ENCODE measurements around the gene CEACAM18. TPM values are rescaled to one million over a fixed set of nuclear protein-coding genes. Genes with fewer than 3 reads are reported as not detected.
"Not testable (repeated sequence)": the region's sequence is repeated elsewhere in the genome, so short reads cannot be mapped to it uniquely, and the experiment has no call there.

The CEACAM18 gene
- polyA plus RNA-seq, 3 donors: not detected

DNA sequence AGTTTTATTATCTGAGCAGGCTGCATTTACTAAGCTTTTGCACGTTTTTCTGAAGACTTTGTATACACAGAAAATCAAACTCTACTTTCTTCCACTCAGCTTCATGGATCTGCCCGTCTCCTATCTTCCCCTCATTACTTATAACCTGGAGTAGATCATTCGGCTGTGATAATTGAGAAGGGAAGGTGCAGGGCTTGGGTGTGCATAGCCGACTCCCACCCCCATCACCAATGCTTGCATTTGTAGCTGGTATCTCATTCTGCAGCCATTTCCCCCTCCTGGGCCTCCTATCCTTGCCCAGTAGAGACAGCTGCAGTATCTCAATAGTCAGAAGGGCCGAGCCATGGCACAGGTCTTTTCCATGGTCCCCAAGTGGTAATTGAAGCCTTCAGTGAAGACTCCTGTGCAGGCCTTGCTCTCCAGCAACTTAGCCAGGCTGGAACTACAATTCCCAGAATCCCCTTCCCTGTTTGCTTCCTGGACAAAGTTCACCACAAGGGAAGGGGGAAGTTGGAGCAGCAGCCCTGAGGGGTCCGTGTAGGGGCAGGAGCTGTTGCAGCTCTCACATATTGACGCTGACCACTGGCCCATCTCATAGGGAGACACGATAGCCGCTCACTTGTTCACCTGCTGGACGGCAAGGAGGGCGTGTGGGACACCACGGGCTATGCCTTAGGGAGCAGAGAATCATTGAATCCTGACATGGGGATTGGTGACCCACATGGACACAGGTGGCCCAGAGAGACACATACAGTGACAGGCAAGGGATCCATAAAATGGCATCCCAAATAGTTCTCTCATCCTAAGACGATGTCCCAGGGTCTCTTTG, 18.0 kb upstream of the CEACAM18 start:
- DNase-seq (ENCODE audit: low read depth in 3 of 3, low spot score in 2 of 3): no peak

- DNase-seq (ENCODE audit: low read depth in 3 of 3, low spot score in 2 of 3): no peak
Measured at GRCh38 chr19:51461723-51462161, 16.6 kb upstream of the CEACAM18 start.

DNA sequence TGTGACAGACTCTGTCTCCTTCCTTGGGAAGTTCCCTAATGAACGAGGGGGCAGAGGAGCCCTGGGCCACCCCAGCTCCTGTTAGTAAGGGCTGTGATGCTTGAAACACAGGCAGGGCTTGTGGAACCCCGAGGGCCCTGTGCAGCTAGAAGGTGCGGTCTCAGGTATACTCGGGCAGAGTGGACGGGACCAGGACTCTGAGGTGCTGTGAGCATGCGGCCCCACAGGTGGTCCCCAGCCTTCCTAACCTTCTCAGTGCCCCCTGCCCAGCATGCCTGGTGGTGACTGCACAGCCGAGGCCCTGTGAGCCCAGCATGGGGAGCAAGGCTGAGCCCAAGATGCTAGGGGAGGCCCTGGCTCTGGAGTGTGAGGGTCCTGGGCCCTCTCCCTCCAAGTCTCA, 16.1 kb upstream of the CEACAM18 start:
- DNase-seq (ENCODE audit: low read depth in 3 of 3, low spot score in 2 of 3): no peak

DNA sequence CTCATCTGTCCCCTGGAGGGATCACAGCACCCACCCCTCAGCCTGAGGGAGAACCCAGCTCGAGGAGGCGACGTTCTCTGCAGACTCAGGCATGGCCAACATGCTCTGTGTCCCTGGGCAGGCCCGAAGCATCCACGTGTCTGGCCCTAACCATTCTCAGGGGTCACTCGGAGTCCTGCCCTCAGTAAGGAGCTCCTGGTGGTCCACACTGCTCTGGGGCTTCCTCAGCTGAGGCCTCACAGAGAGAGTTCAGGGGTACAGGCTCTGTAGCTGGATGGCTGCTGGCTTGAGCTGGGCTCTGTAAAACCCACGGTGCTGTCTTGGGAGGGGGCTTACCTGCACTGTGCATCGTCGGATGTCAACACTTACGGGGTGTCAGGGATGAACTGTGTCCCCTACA, 15.7 kb upstream of the CEACAM18 start:
- DNase-seq (ENCODE audit: low read depth in 3 of 3, low spot score in 2 of 3): no peak

GRCh38 chr19:51463976-51464581, 14.3 kb upstream of the CEACAM18 start:
- not testable (repeated sequence) for DNase-seq (ENCODE audit: low read depth in 3 of 3, low spot score in 2 of 3)

DNA sequence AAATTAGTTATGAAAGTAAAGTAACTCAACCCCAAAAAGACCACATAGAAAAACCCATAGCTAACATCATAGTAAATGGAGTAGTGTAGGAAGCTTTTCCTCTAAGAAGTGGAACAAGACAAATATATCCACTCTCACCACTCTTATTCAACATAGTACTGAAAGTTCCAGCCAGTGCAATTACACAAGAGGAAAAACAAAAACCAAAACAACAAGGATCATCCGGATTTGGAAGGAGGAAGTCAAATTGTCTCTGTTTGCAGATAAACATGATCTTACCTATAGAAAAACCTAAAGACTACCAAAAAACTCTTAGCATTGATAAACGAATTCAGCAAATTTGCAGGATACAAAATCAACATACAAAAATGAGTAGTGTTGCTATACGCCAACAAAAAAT, 11.6 kb upstream of the CEACAM18 start:
- no peak for DNase-seq (ENCODE audit: low read depth in 3 of 3, low spot score in 2 of 3)

DNA sequence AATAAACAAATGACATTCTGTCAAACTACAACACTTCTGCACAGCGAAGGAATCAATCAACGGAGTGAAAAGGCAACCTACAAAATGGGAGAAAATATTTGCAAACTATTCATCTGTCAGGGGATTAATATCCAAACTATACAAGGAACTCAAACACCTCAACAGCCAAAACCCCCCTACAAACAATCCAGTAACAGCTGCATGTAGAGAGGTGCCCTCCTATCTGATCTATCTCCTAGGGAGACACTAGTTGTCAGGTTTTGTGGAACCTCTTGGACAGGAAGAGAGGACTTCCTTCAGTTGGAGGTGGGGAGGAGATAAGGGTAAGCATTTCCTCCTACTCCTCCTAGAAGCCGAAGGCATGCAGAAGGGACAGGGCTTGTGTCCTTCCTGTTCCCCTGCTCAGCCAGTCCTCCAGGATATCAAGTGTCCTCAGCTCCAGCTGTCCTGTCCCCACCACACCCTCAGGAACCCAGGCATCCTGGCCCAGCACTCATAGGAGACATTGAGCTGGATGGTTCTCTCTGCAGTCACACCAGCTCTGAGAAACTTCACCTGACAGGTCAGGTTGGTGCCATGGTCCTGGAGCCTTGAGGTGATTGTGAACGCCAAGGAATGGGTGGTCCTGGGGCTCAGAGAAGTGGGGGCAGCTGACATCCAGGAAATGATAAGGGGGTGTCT, 10.3 kb upstream of the CEACAM18 start:
- no peak for DNase-seq (ENCODE audit: low read depth in 3 of 3, low spot score in 2 of 3)

GRCh38 chr19:51468545-51468920, 9.8 kb upstream of the CEACAM18 start:
- no peak for DNase-seq (ENCODE audit: low read depth in 3 of 3, low spot score in 2 of 3)

DNA sequence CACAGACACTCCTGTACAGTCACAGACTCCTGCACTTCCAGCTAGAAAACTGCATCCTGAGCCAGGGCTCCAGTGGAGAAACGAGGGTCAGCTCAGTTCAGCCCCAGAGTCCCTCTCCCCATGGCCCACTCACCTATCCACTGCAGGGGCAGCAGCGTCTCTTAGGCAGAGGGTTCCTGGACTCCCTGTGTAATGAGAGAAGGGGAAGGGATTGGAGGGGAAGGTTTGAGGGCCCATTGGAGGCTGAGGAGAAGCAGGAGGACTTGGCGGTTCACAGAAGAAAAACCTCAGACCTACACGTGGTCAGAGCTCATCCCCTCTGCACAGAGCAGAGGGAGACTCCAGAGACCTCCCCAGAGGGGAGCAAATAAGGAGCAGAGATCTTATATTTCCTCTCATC, 9.2 kb upstream of the CEACAM18 start:
- DNase-seq (ENCODE audit: low read depth in 3 of 3, low spot score in 2 of 3): no peak

DNA sequence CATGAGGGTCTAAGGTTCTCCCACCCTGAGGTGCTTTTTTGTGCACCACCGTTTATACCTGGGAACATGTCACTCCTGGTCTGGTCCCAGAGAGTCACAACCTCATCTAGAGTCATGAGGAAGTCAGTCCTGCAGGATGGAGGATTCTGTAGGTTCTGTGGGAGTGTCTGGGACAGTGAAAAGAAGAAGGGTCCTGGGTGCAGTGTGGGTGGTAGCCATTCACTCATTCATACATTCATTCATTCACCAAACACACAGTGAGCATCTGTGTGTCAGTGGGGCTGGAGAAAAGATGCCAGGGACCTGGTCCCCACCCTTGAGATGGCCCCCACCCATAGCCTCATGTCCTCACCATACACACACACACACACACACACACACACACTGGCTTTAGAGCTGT, 8.7 kb upstream of the CEACAM18 start:
- DNase-seq (ENCODE audit: low read depth in 3 of 3, low spot score in 2 of 3): no peak

GRCh38 chr19:51470966-51471365, 7.4 kb upstream of the CEACAM18 start:
- DNase-seq (ENCODE audit: low read depth in 3 of 3, low spot score in 2 of 3): no peak

DNA sequence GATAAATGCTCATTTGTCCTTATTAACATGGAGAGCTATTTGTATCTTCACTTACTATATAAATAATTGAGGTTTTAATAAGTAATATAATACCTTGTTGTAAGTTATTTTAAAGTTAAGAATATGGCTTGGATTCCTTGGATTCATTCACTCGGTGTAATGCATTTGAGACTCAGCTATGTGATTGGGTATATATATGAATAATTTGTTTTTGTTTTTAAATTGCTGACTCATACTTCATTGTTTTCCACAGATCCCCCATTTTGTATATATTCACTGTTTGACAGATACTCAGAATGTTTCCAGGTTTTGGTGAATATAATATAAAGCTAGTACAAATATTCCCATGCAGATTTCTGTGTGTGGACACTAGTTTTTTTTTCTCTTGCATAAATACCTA, 6.8 kb upstream of the CEACAM18 start:
- DNase-seq (ENCODE audit: low read depth in 3 of 3, low spot score in 2 of 3): no peak

- no peak for DNase-seq (ENCODE audit: low read depth in 3 of 3, low spot score in 2 of 3)
Measured at GRCh38 chr19:51472607-51473006, 5.7 kb upstream of the CEACAM18 start.

DNA sequence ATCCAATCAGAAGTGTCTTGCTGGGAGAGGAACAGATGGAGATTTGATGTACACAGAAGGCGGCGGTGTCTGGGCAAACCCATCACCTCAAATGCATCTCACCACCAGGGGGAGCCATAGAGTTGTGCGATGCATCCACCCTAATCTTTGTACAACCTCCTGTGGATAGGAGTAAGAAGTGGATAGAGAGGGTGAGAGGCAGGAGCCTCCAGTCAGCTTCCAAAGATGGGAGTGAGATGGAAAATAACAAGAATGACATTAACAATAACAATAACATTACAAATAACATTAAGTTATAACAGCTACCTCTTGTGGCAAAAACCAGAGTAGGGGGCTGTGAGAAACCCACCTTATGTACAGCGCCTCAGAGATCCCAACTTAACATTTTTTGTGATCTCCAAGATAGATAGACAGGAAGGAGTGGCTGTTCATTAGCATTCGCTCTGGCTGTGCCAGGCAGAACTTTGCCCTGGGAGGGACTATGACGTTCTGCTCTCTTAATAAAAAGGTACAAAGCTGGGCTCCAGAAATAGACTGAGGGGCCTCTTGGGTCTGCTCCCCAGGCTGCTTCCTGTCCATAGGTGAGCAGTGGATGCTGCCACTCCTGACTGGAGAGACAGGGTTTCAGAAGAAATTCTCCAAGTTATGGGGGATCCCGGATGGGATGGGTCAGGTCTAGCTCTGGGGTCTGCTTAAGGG, 5.2 kb upstream of the CEACAM18 start:
- peak in 2 of 3 donors; percentile 23 for DNase-seq (ENCODE audit: low read depth in 3 of 3, low spot score in 2 of 3)

DNA sequence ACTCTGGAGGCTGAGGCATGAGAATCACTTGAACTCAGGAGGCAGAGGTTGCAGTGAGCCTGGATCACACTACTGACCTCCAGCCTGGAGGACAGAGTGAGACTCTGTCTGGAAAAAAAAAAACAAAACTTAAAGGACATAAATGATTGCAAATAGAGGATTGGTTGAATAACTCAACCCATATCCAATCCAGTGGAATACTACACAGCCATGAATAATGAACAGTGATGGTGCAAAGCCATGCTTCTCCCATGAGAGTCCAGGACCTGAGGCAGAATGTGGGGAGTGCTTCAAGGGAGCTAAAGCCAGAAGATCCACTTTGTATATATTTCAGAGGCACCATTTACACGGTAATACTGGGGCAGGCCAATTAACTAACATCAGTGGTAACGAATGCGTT, 2.2 kb upstream of the CEACAM18 start:
- no peak for DNase-seq (ENCODE audit: low read depth in 3 of 3, low spot score in 2 of 3)

- DNase-seq (ENCODE audit: low read depth in 3 of 3, low spot score in 2 of 3): no peak
Measured at GRCh38 chr19:51477344-51477743, 995 bp upstream of the CEACAM18 start.

DNA sequence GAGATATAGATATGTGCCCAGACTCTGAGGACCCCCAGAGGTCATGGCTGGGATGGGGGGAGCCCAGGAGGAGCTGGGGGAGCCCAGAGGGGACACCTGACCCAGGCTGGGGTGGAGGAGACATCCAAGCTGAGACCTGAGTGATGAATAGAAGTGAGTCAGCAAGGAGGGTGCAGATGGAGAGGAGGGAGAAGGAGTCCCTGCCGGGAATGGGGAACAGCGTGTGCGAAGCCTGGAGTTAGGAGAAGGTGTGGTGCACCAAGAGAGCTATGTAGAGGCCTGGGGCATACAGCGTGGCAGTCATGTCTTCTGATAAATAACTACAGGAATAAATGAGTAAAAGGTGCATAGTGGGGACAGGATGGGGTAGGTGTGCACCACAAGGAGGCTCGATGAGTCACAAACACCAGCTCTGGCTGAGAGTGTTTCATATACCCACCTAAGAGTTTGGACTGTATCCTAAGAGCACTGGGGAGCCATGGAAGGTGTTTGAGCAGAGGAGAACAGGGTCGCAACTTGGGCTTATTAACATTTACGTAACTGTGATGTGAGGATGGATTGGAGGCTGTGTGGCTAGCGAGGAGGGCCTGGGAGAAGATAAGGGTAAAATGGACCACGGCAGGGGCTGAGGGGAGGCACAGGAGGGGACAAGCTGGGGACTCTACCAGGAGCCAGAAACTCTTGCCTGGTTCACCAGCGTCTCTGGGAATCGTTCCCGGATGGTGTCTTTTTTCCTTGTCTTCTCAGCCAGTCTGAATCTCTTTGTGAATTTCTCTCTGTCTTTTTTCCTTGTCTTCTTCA, 1.4 kb downstream of the CEACAM18 start:
- DNase-seq (ENCODE audit: low read depth in 3 of 3, low spot score in 2 of 3): no peak

- DNase-seq (ENCODE audit: low read depth in 3 of 3, low spot score in 2 of 3): peak in 2 of 3 donors; percentile 32 to 56
Measured at GRCh38 chr19:51480590-51480989, 2.3 kb downstream of the CEACAM18 start.

DNA sequence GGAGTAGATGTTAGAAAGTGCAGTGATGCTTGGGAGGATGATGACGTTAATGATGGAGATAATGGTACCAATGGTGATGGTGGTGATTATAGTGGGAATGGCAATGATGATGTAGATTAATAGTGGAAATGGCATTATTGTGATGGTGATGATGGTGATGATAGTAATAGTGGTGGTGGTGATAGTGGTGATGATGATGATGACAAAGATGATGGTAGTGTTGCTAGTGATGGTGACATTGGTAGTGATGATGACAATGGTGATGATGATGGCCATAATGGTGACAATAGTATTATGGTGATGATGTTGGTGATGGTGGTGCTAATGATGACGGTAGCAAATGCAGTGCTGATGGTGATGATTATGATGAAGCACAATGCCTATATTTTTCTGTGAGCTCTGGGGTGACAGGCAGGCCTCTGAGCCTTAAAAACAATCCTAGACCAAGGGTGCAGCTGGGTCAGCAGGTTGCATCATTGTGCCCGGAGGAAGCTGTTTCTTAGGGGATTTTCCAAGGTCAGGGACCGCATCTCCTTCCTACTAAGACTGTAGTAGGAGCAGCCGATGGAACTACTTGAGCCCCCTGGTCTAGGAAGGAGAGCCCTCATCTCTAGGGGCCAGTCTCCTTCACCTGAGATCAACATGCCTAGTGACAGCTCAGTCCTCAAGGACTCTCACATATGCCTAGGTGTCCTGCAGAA, 7.8 kb downstream of the CEACAM18 start:
- DNase-seq (ENCODE audit: low read depth in 3 of 3, low spot score in 2 of 3): no peak

GRCh38 chr19:51488491-51488890, 10.2 kb downstream of the CEACAM18 start:
- DNase-seq (ENCODE audit: low read depth in 3 of 3, low spot score in 2 of 3): no peak
